AG10803 (cell line): ENCODE measurements around the gene GPC2.
A peak's percentile ranks its signal among the peaks of the same experiment; 100 is the strongest.

Source experiments
- DNase-seq: peaks from one replicate; pipeline ENCODE4 v3.0.0; 2010; ENCODE audit warnings: low read depth
- H3K4me3 ChIP-seq: 2 replicates; pipeline ENCODE4 v1.5.1; 2011; ENCODE audit warnings: mild to moderate bottlenecking, low read length, control low read depth
- TF ChIP-seq, protein P1 (sequence below): conservative IDR thresholded peaks from 2 replicates; pipeline ENCODE4 v1.5.1; 2011; ENCODE audit warnings: mild to moderate bottlenecking, low read length, control low read depth, inconsistent platforms

GPC2 gene

DNA sequence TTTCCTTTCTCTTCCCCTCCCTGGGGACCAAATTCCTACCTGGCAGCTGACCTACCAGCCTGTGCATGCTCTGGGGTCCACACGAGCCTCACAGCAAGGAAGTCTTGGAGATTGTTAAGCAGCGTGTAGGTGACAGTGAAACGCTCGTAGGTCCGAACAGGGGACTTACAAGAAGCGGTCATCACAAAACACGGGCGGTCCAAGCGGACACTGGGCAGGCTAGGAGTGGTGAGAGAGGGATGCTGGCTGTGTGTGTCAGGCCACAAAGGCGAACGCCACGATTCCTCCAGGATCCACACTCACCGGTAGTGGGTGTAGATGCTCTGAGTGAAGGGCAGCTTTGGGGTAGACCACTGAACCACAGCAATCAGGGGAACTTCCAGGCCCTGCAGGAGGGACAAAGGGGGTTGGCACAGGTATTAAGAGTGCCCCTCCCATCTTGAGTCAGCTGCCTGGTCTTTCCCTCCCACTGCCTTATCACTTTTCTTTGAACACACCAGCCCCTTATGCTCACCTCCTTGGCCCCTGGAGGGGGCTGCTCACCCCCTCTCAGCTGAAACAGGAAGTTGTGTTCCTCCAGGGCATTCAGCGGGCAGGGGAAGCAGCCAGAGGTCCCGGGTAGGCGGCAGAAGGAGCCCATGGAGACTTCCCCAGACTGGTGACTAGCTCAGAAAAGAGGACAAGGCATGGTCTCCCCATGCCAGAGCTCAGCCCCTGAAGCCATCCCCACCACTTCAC is 20.7 kb downstream of the GPC2 start:
- H3K4me3 ChIP-seq, result peak overlapping the region; percentile 69; the same call in 1 of the 2 replicates
- TF ChIP-seq, protein P1, sequence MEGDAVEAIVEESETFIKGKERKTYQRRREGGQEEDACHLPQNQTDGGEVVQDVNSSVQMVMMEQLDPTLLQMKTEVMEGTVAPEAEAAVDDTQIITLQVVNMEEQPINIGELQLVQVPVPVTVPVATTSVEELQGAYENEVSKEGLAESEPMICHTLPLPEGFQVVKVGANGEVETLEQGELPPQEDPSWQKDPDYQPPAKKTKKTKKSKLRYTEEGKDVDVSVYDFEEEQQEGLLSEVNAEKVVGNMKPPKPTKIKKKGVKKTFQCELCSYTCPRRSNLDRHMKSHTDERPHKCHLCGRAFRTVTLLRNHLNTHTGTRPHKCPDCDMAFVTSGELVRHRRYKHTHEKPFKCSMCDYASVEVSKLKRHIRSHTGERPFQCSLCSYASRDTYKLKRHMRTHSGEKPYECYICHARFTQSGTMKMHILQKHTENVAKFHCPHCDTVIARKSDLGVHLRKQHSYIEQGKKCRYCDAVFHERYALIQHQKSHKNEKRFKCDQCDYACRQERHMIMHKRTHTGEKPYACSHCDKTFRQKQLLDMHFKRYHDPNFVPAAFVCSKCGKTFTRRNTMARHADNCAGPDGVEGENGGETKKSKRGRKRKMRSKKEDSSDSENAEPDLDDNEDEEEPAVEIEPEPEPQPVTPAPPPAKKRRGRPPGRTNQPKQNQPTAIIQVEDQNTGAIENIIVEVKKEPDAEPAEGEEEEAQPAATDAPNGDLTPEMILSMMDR, result no peak
- no peak for DNase-seq

DNA sequence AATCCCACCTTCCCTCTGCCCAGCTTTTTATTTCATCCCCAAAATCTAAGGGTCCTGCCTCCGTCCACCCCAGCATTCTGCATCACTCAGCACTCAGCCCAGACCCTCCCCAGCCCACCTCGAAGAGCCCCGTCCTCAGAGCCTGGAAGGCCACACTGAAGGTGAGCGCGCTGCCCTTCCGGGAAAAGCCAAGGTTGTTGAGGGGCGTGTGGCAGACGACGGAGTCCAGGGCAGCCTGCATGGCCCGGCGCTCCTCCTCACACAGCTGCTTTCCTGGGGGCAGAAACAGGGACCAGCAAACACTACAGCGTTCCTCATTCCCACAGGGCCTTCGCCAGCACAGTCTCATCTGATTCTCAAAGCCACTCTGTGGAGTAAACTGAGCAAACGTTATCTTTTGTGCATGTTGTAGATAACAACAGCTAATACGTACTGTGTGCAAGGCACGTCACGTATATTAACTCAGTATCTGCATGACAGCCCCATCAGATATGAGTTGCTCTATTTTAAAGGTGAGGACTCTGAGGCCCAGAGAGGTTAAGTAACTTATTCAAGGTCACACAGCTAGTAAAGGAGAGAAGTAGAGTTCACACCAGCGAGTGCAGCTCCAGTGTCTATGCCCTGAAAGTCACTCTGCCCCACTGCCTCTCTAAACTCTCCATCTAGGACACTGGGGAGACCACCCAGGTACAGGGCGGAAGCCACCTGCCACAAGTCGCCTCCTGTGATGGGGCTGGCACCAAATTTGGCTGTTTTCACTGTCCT is 21.4 kb downstream of the GPC2 start:
- TF ChIP-seq, protein P1, result no peak
- H3K4me3 ChIP-seq, result no peak overlapping the region
- DNase-seq, result no peak

DNA sequence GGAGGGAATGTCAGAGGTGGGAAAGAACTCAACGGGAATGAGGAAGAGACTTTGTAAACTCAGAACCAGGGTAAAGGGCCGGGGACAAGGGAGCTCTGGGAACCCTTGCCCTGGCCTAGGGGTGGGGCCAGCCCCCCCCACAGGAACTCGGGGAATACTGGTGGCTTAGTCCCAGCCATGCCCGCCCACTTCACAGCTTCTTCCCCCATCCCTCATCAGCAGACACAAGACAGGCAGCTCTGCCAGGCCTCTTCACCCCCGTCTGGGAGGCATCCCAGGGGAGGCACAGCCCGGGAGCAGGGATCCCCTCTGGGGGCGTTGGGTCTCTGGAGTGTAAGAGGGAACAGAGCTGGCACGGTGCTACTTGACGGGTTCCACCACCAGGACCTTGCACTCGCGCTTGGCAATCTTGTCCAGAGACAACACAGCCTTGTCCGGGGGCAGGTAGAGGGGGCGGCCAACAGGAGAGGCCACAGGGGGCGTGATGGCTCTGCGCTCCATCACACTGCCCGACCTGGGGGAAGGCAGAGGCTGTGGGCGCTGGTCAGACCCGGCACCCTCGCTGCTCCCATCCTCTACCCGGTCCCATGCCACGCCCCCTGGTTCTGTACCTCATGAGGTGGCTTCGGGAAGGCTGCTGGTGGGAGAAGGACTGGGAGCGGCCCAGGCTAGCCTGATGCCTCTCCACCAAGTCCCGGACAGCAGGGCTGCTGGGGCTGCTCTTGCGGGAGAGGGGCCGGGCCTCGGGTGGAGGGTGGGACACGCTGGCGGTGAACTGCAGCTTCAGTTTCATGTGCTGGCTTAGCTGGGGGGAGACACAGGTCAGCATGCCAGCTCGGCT is 22.3 kb downstream of the GPC2 start:
- H3K4me3 ChIP-seq, result no peak overlapping the region
- DNase-seq, result no peak
- TF ChIP-seq, protein P1, result no peak

DNA sequence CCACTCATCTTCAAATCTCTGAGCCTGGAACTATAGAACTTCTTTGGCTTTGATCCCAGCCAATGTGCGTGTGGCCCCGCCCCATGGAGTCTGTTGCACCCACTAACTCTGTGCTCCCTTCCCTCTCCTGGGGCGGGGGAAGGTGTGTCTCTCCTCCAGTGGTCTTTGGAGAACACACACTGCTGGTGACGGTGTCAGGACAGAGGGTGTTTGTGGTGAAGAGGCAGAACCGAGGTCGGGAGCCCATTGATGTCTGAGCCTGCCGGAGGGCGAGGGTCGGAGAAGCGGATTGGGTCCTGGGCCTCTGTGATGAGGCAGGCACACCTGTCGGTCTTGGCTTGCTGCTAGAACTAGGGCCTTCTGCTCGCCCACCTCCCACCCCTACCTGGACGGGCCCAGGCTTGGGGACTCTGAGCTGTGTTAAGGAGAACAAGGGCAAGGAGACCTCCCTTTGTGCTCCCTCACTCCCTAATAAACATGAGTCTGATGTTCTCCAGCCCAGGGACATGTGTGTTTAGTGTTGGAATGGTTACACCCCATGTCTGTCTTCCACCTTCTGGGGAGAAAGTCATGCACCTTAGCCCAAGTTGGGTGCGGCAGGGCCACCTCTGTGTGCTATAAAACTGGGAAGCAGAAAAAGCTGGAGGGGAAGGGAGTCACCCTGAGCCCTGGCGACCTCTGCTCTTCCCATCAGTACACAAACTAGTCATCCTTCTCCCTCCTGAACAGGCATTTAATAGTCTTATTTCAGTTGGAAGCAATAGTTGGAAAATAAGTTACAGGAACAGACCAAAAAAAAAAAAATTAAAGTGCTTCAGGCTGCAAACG is 23.3 kb downstream of the GPC2 start:
- H3K4me3 ChIP-seq, result no peak overlapping the region
- TF ChIP-seq, protein P1, result no peak
- DNase-seq, result no peak

DNA sequence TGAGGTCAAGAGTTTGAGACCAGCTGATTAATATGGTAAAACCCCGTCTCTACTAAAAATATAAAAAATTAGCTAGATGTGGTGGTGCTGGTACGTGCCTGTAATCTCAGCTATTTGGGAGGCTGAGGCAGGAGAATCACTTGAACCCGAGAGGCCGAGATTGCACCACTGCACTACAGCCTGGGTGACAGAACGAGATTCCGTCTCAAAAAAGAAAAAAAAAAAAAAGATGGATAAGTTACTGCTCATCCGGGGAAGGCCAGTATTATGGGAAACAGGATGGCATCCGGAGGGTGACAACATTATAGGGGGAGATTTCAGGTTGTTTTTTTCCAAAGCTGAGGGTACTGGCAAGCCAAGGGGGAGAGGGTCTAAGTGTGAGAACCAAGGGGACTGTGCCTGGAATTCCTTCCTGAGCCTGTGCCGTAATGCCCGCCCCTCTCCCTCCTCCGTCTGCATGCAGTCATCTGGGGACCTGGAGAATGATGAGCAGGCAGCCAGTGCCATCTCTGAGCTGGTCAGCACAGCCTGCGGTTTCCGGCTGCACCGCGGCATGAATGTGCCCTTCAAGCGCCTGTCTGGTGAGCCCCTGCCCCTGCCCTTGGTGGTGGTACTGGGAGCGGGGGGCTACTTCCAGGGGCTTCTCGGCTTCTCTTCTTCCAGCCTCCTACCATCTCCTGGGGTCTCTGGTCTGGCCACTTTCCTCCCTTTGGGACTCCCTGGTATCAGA is 24.1 kb downstream of the GPC2 start:
- no peak for DNase-seq
- no peak overlapping the region for H3K4me3 ChIP-seq
- TF ChIP-seq, protein P1, result no peak

DNA sequence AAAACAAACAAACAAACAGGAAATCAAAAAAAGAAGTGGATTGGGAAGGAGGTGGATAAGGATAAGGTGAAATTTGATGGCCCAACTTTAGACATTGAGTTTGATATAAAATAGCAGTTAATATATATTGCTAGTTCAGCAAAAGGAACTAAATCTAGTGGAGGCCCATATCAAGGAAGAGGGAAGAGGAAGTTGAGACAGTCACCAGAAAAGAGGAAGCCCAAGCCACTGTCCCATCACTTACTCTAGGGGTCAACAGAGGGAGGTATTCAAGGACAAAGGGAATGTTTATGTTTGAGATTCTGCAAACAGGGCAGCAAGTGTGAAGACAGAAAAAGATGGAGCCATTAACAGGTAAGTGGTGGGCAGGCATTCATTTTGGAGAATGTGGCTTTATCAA is 24.8 kb downstream of the GPC2 start:
- TF ChIP-seq, protein P1, result no peak
- no peak for DNase-seq
- no peak overlapping the region for H3K4me3 ChIP-seq
